ENCODE data around the gene TTC39B. TPM values are rescaled to one million over a fixed set of nuclear protein-coding genes. Genes with fewer than 3 reads are reported as not detected.

TTC39B gene
- total and polyA plus RNA-seq, 4 donors: 1.8 to 11.7 (median 2.8) TPM

- Histone ChIP-seq H3K9me3 (ENCODE audit: control insufficient read depth in 4 of 4, low read length in 3 of 4) (no peaks in the 10 kb centered on the region), H3K4me1 (ENCODE audit: control insufficient read depth in 4 of 4, insufficient read depth in 4 of 4, low read length in 3 of 4) (no peaks in the 10 kb centered on the region), H3K9ac (ENCODE audit: low read depth in 1 of 2, low read length in 2 of 2) (no peak overlapping the region), H3K27me3 (ENCODE audit: control insufficient read depth in 4 of 4, insufficient read depth in 4 of 4, low read length in 3 of 4) (no peaks in the 10 kb centered on the region), H3K36me3 (ENCODE audit: control insufficient read depth in 4 of 4, insufficient read depth in 3 of 4, low read depth in 1 of 4, low read length in 3 of 4) (peaks cover 0 to 5% (median 2%) of the 10 kb centered on the region in 4 donors), H3K4me3 (ENCODE audit: low read depth in 1 of 3, low read length in 3 of 3) (no peak overlapping the region), H3K27ac (ENCODE audit: low read depth in 1 of 2, low read length in 2 of 2) (no peak overlapping the region)
- WGBS: 94% methylated on average over 5 of the region's 5 CpGs
- TF ChIP-seq SP1 (IDR thresholded peaks at IDR 0.05) (no peak), ATF3 (IDR thresholded peaks at IDR 0.05) (no peak), GABPA (IDR thresholded peaks at IDR 0.05 in 1 of 2, conservative IDR thresholded peaks at IDR 0.05 in 1 of 2) (no peak), HNF4A (conservative IDR thresholded peaks at IDR 0.05) (no peak), CTCF (IDR thresholded peaks at IDR 0.05; ENCODE audit: low read depth, low read length, missing input control) (no peak), REST (IDR thresholded peaks at IDR 0.05) (no peak)
- DNase-seq (ENCODE audit: low spot score): no peak
Observed at GRCh38 chr9:15219546-15219945, 87.5 kb downstream of the TTC39B start.

- Histone ChIP-seq H3K36me3 (ENCODE audit: control insufficient read depth in 4 of 4, insufficient read depth in 3 of 4, low read depth in 1 of 4, low read length in 3 of 4) (peaks cover 0 to 5% (median 2%) of the 10 kb centered on the region in 4 donors), H3K9ac (ENCODE audit: low read depth in 1 of 2, low read length in 2 of 2) (no peak overlapping the region), H3K27me3 (ENCODE audit: control insufficient read depth in 4 of 4, insufficient read depth in 4 of 4, low read length in 3 of 4) (no peaks in the 10 kb centered on the region), H3K4me3 (ENCODE audit: low read depth in 1 of 3, low read length in 3 of 3) (no peak overlapping the region), H3K4me1 (ENCODE audit: control insufficient read depth in 4 of 4, insufficient read depth in 4 of 4, low read length in 3 of 4) (no peaks in the 10 kb centered on the region), H3K9me3 (ENCODE audit: control insufficient read depth in 4 of 4, low read length in 3 of 4) (no peaks in the 10 kb centered on the region), H3K27ac (ENCODE audit: low read depth in 1 of 2, low read length in 2 of 2) (no peak overlapping the region)
- no peak for TF ChIP-seq HNF4G (IDR thresholded peaks at IDR 0.05)
- no peak for TF ChIP-seq RXRA (IDR thresholded peaks at IDR 0.05)
- TF ChIP-seq RAD21 (IDR thresholded peaks at IDR 0.05): no peak
- no peak for TF ChIP-seq MAX (IDR thresholded peaks at IDR 0.05)
- TF ChIP-seq HNF4A (conservative IDR thresholded peaks at IDR 0.05): no peak
- no peak for TF ChIP-seq YY1 (IDR thresholded peaks at IDR 0.05)
- TF ChIP-seq REST (IDR thresholded peaks at IDR 0.05): no peak
- TF ChIP-seq TAF1 (conservative IDR thresholded peaks at IDR 0.05): no peak
- TF ChIP-seq FOXA2 (IDR thresholded peaks at IDR 0.05): no peak
- no peak for TF ChIP-seq SP1 (IDR thresholded peaks at IDR 0.05)
- DNase-seq (ENCODE audit: low spot score): no peak
Observed at GRCh38 chr9:15218994-15219393, 88.0 kb downstream of the TTC39B start.
